Kidney epithelial cell (primary cell): ENCODE data around the gene RPTOR. TPM values are rescaled to one million over a fixed set of nuclear protein-coding genes. Genes with fewer than 3 reads are reported as not detected.

ENCODE experiments used
- DNase-seq: peaks from one replicate; pipeline ENCODE4 v3.0.0-alpha.2; 2010; ENCODE audit warnings: low read depth
- H3K27me3 ChIP-seq: 2 replicates; pipeline ENCODE4 v1.6.0; 2011; ENCODE audit warnings: low read length; ENCODE audit not compliant: control insufficient read depth, insufficient read depth
- H3K36me3 ChIP-seq: 2 replicates; pipeline ENCODE4 v1.5.1; 2011; ENCODE audit warnings: low read length; ENCODE audit not compliant: control insufficient read depth, insufficient read depth
- H3K4me3 ChIP-seq: 2 replicates; pipeline ENCODE4 v1.5.1; 2011; ENCODE audit warnings: low read depth, mild to moderate bottlenecking, control low read depth, low read length
- CTCF ChIP-seq: IDR thresholded peaks from 2 replicates; pipeline ENCODE4 v1.5.1; 2011; ENCODE audit warnings: mild to moderate bottlenecking, moderate library complexity, low read length, control low read depth, inconsistent platforms; ENCODE audit not compliant: insufficient read depth, poor library complexity, severe bottlenecking
- total RNA-seq: library from RNA; depleted of rRNA; stranded (reverse); fragments of >200 nt; gene quantifications from 2 replicates; pipeline ENCODE4 v1.2.3, GENCODE V29; 2015

RPTOR gene
- total RNA-seq, 1 donor from 2014 or later = 22.7 TPM

- no peak for DNase-seq
- TF ChIP-seq CTCF = no peak
- Histone ChIP-seq H3K4me3 (no peak overlapping the region), H3K36me3 (no peaks in the 10 kb centered on the region), H3K27me3 (no peaks in the 10 kb centered on the region)
Measured at GRCh38 chr17:80781211-80781610, 236.6 kb downstream of the RPTOR start.

- no peak overlapping the region for H3K4me3 ChIP-seq
- DNase-seq = no peak
- H3K36me3 ChIP-seq = no peaks in the 10 kb centered on the region
- no peaks in the 10 kb centered on the region for H3K27me3 ChIP-seq
- no peak for TF ChIP-seq CTCF
Measured at GRCh38 chr17:80781807-80782277, 237.2 kb downstream of the RPTOR start.

- Histone ChIP-seq H3K27me3 (no peaks in the 10 kb centered on the region), H3K36me3 (no peaks in the 10 kb centered on the region), H3K4me3 (no peak overlapping the region)
- DNase-seq = no peak
- no peak for TF ChIP-seq CTCF
Measured at GRCh38 chr17:80782536-80783427, 238.1 kb downstream of the RPTOR start.

- Histone ChIP-seq H3K4me3 (no peak overlapping the region), H3K36me3 (no peaks in the 10 kb centered on the region), H3K27me3 (no peaks in the 10 kb centered on the region)
- TF ChIP-seq CTCF = no peak
- no peak for DNase-seq
Measured at GRCh38 chr17:80783486-80783885, 238.8 kb downstream of the RPTOR start.

- no peak for DNase-seq
- H3K36me3 ChIP-seq = no peaks in the 10 kb centered on the region
- H3K4me3 ChIP-seq = no peak overlapping the region
- no peaks in the 10 kb centered on the region for H3K27me3 ChIP-seq
- TF ChIP-seq CTCF = no peak
Measured at GRCh38 chr17:80783971-80784370, 239.3 kb downstream of the RPTOR start.
